Activated CD4-positive, alpha-beta T cell treated with anti-CD3 and anti-CD28 coated beads for 1 hour (primary cell): ENCODE results near the gene HIP1R.

Experiments used
- DNase-seq: peaks from one replicate; pipeline ENCODE4 v3.0.0-alpha.2; 2020

Gene HIP1R

GRCh38 chr12:122830517-122831214, 4.6 kb upstream of the HIP1R start:
- no peak for DNase-seq

GRCh38 chr12:122834104-122834920, 945 bp upstream of the HIP1R start:
- DNase-seq, result no peak

- no peak for DNase-seq
These were observed 431 bp downstream of the HIP1R start for GRCh38 chr12:122835750-122836026.

GRCh38 chr12:122836027-122836921, 1.0 kb downstream of the HIP1R start:
- DNase-seq, result no peak

- no peak for DNase-seq
These were observed 2.3 kb downstream of the HIP1R start for GRCh38 chr12:122837306-122838265.

GRCh38 chr12:122838841-122839240, 3.6 kb downstream of the HIP1R start:
- no peak for DNase-seq

- DNase-seq, result no peak
These were observed 4.8 kb downstream of the HIP1R start for GRCh38 chr12:122839907-122840554.

- DNase-seq, result no peak
These were observed 5.6 kb downstream of the HIP1R start for GRCh38 chr12:122840580-122841513.

GRCh38 chr12:122841544-122842321, 6.5 kb downstream of the HIP1R start:
- no peak for DNase-seq

GRCh38 chr12:122842505-122843405, 7.5 kb downstream of the HIP1R start:
- no peak for DNase-seq

- DNase-seq, result no peak
These were observed 8.2 kb downstream of the HIP1R start for GRCh38 chr12:122843455-122843854.

GRCh38 chr12:122844366-122844971, 9.2 kb downstream of the HIP1R start:
- DNase-seq, result no peak

GRCh38 chr12:122845041-122845864, 10.0 kb downstream of the HIP1R start:
- no peak for DNase-seq

GRCh38 chr12:122845865-122846621, 10.8 kb downstream of the HIP1R start:
- DNase-seq, result no peak

- DNase-seq, result no peak
These were observed 11.6 kb downstream of the HIP1R start for GRCh38 chr12:122846622-122847515.

- DNase-seq, result no peak
These were observed 12.2 kb downstream of the HIP1R start for GRCh38 chr12:122847516-122847836.
